Effector CD4-positive, alpha-beta T cell (primary cell): ENCODE data around the gene STRADB.
"Not testable (repeated sequence)": the region's sequence is repeated elsewhere in the genome, so short reads cannot be mapped to it uniquely, and the experiment has no call there.

Experiments used
- DNase-seq: peaks from one replicate; pipeline ENCODE4 v3.0.0-alpha.2; 2020

The STRADB gene

GRCh38 chr2:201430839-201431238 lies 20.7 kb upstream of the STRADB start:
- no peak for DNase-seq

GRCh38 chr2:201432038-201432620 lies 19.4 kb upstream of the STRADB start:
- no peak for DNase-seq

- no peak for DNase-seq
These were observed 18.7 kb upstream of the STRADB start for GRCh38 chr2:201432621-201433393.

GRCh38 chr2:201433394-201433995 lies 18.0 kb upstream of the STRADB start:
- DNase-seq = no peak

- DNase-seq = no peak
These were observed 15.4 kb upstream of the STRADB start for GRCh38 chr2:201436141-201436540.

- not testable (repeated sequence) for DNase-seq
These were observed 12.1 kb upstream of the STRADB start for GRCh38 chr2:201439336-201439922.

- DNase-seq = no peak
These were observed 11.4 kb upstream of the STRADB start for GRCh38 chr2:201440182-201440581.

GRCh38 chr2:201441409-201441808 lies 10.1 kb upstream of the STRADB start:
- DNase-seq = no peak

- DNase-seq = no peak
These were observed 6.6 kb upstream of the STRADB start for GRCh38 chr2:201444746-201445465.

GRCh38 chr2:201447086-201447485 lies 4.5 kb upstream of the STRADB start:
- no peak for DNase-seq

GRCh38 chr2:201448061-201448460 lies 3.5 kb upstream of the STRADB start:
- DNase-seq = no peak

GRCh38 chr2:201448701-201449100 lies 2.8 kb upstream of the STRADB start:
- DNase-seq = peak; percentile 30

- DNase-seq = no peak
These were observed 617 bp upstream of the STRADB start for GRCh38 chr2:201450954-201451291.

GRCh38 chr2:201452058-201452921 lies 750 bp downstream of the STRADB start:
- DNase-seq = no peak

- no peak for DNase-seq
These were observed 1.5 kb downstream of the STRADB start for GRCh38 chr2:201452922-201453643.

GRCh38 chr2:201458381-201458780 lies 6.8 kb downstream of the STRADB start:
- no peak for DNase-seq

GRCh38 chr2:201460532-201460931 lies 9.0 kb downstream of the STRADB start:
- DNase-seq = no peak

- DNase-seq = no peak
These were observed 13.0 kb downstream of the STRADB start for GRCh38 chr2:201464547-201464946.

GRCh38 chr2:201465524-201465971 lies 14.0 kb downstream of the STRADB start:
- DNase-seq = no peak

GRCh38 chr2:201466050-201466675 lies 14.6 kb downstream of the STRADB start:
- no peak for DNase-seq

- no peak for DNase-seq
These were observed 16.1 kb downstream of the STRADB start for GRCh38 chr2:201467666-201468065.
